Mesendoderm (in vitro differentiated cells): ENCODE results near the gene SPDYE17. TPM values are rescaled to one million over a fixed set of nuclear protein-coding genes. Genes with fewer than 3 reads are reported as not detected.
"Not testable (repeated sequence)": the region's sequence is repeated elsewhere in the genome, so short reads cannot be mapped to it uniquely, and the experiment has no call there.

Experiments used
- DNase-seq: peaks from one replicate; pipeline ENCODE4 v3.0.0; 2013
- H2AK5ac ChIP-seq: 2 replicates; pipeline ENCODE4 v1.6.1; 2013; ENCODE audit warnings: low read length, inconsistent platforms
- H2BK120ac ChIP-seq: 2 replicates; pipeline ENCODE4 v1.6.1; 2013; ENCODE audit warnings: low read depth, mild to moderate bottlenecking, low read length, moderate library complexity, mixed read lengths
- H2BK15ac ChIP-seq: replicated peaks from 2 replicates; pipeline ENCODE4 v1.6.1; 2013; ENCODE audit warnings: low read depth, mild to moderate bottlenecking, moderate library complexity
- H2BK5ac ChIP-seq: 2 replicates; pipeline ENCODE4 v1.6.1; 2013; ENCODE audit warnings: low read length, inconsistent platforms
- H3K18ac ChIP-seq: 2 replicates; pipeline ENCODE4 v1.6.1; 2013; ENCODE audit warnings: mild to moderate bottlenecking, low read length, mixed read lengths
- H3K23ac ChIP-seq: one replicate; pipeline ENCODE4 v1.6.1; 2013; ENCODE audit warnings: low read length
- H3K27ac ChIP-seq: 2 replicates; pipeline ENCODE4 v1.5.1; 2013; ENCODE audit warnings: low read depth, mild to moderate bottlenecking, inconsistent platforms, low read length, moderate library complexity
- H3K27me3 ChIP-seq: 2 replicates; pipeline ENCODE4 v1.6.1; 2013; ENCODE audit warnings: low read length, control low read depth, mild to moderate bottlenecking, inconsistent platforms; ENCODE audit not compliant: insufficient read depth, poor library complexity
- H3K36me3 ChIP-seq: 2 replicates; pipeline ENCODE4 v1.6.1; 2013; ENCODE audit warnings: low read length, inconsistent platforms; ENCODE audit not compliant: control insufficient read depth, insufficient read depth
- H3K4ac ChIP-seq: one replicate; pipeline ENCODE4 v1.6.1; 2013; ENCODE audit warnings: low read depth, mild to moderate bottlenecking, low read length, moderate library complexity
- H3K4me1 ChIP-seq: 2 replicates; pipeline ENCODE4 v1.6.1; 2013; ENCODE audit warnings: low read depth, low read length, inconsistent platforms; ENCODE audit not compliant: control insufficient read depth
- H3K4me2 ChIP-seq: 2 replicates; pipeline ENCODE4 v1.6.1; 2013; ENCODE audit warnings: low read length
- H3K4me3 ChIP-seq: 2 replicates; pipeline ENCODE4 v1.5.1; 2013; ENCODE audit warnings: mild to moderate bottlenecking, low read length
- H3K56ac ChIP-seq: one replicate; pipeline ENCODE4 v1.6.1; 2013; ENCODE audit warnings: low read length
- H3K79me1 ChIP-seq: 2 replicates; pipeline ENCODE4 v1.6.1; 2013; ENCODE audit warnings: low read length, inconsistent platforms
- H3K79me2 ChIP-seq: 2 replicates; pipeline ENCODE4 v1.6.1; 2013; ENCODE audit warnings: mild to moderate bottlenecking, low read length; ENCODE audit not compliant: control insufficient read depth, insufficient read depth
- H3K9ac ChIP-seq: 2 replicates; pipeline ENCODE4 v1.6.1; 2013; ENCODE audit warnings: low read length, inconsistent platforms
- H4K5ac ChIP-seq: one replicate; pipeline ENCODE4 v1.6.1; 2013; ENCODE audit warnings: low read length
- H4K8ac ChIP-seq: one replicate; pipeline ENCODE4 v1.6.1; 2013; ENCODE audit warnings: low read depth, mild to moderate bottlenecking, control low read depth, low read length, moderate library complexity
- WGBS: extraction: QIAGEN DNeasy Blood & Tissue Kit; methylation state at CpG from one replicate; pipeline ENCODE4 v1.1.7; 2013; ENCODE audit warnings: low lambda C conversion rate, missing lambda C conversion rate; ENCODE audit not compliant: insufficient coverage; ENCODE audit errors: extremely low coverage; 5-methylcytosine and 5-hydroxymethylcytosine counted together
- small RNA-seq: library from polyadenylated mRNA; stranded (forward); fragments of <200 nt; extraction: miRNeasy Mini kit (QIAGEN cat#:217004); gene quantifications from one replicate; pipeline ENCODE3, GENCODE V24; 2013; ENCODE audit not compliant: insufficient read depth

SPDYE17 gene

DNA sequence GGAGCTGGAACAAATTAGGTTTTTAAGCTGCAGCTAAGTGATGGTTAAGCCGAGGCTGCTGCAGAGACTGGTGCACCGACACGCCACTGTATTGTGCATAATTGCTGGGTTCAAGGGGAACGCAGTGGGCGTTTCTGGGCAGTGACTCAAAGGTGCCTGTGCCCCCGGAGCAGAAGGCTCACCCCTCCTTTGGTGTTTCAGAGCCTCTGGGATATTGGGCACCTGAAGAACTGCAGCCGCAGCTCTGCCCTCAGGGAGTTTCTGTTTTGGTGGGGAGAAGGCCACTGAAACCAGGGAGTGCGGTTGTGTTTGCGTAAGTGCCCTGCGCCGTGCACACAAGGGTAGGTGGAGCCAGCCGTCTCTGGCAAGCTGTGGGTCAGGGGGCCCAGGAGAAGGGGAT is 57.8 kb downstream of the SPDYE17 start:
- not testable (repeated sequence) for H2BK15ac ChIP-seq, H2BK5ac ChIP-seq, H3K18ac ChIP-seq, H3K79me2 ChIP-seq, H3K4me1 ChIP-seq, H3K4me2 ChIP-seq, H3K36me3 ChIP-seq, H3K56ac ChIP-seq, H2BK120ac ChIP-seq, H3K4ac ChIP-seq, H3K27ac ChIP-seq, H4K8ac ChIP-seq, DNase-seq, H3K27me3 ChIP-seq, H2AK5ac ChIP-seq, H3K23ac ChIP-seq, H3K4me3 ChIP-seq, H3K9ac ChIP-seq, H3K79me1 ChIP-seq, H4K5ac ChIP-seq
- whole genome bisulfite sequencing, result no CpG with 5 or more reads among the region's 12 CpGs

DNA sequence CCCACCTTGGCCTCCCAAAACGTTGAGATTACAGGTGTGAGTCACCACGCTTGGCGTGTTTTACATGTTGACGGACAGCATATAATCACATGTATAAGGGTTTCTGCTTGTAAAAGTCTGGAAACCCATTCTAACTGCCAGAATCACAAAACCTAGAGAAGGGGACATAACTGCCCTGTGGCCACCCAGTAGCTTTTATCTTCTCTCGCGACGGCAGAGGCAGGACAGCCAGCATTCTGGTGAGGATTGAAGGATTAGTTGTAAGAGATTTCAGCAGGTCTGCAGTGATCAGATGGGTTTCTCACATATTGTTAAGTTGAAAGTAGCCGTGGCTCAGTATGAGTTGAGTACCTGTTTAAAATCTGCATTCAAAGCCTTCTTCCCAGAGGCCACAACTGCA is 59.8 kb downstream of the SPDYE17 start:
- not testable (repeated sequence) for H3K23ac ChIP-seq, H3K27ac ChIP-seq, H3K18ac ChIP-seq, H4K5ac ChIP-seq, H3K79me2 ChIP-seq, H3K56ac ChIP-seq, H3K9ac ChIP-seq, H3K27me3 ChIP-seq, H3K4ac ChIP-seq, H3K4me2 ChIP-seq, H2BK5ac ChIP-seq, H3K79me1 ChIP-seq, H3K36me3 ChIP-seq, H2AK5ac ChIP-seq, H4K8ac ChIP-seq, H3K4me1 ChIP-seq, H3K4me3 ChIP-seq, H2BK120ac ChIP-seq, H2BK15ac ChIP-seq
- peak; percentile 71 for DNase-seq
- no CpG with 5 or more reads among the region's 8 CpGs for WGBS

Small RNA genes within 50 kb of the gene (small RNA-seq; reads per million reads assigned to genes)
- not detected for gene RF00019
